A549 (cell line): ENCODE data around the gene RDH12. TPM values are rescaled to one million over a fixed set of nuclear protein-coding genes. Genes with fewer than 3 reads are reported as not detected.

Source experiments
- ATAC-seq, 2 experiments: fragments of 200-7000 bp in 1 of 2; fragments of >200 bp in 1 of 2; cut with Nextera tagmentation in 1 of 2; cut with Tn5 transposase in 1 of 2; 3 replicates each; pipeline versions ENCODE4 v1.8.0 to v1.9.1; 2018 to 2020; ENCODE audit warnings: mild to moderate bottlenecking in 1 of 2, moderate library complexity in 1 of 2
- CTCF ChIA-PET: fragments of 300-600 bp; sonication (Branson Sonifier 250); formaldehyde crosslinking; extraction: SDS; loops from one replicate; lab custom pipeline; 2021; ENCODE audit warnings: antibody characterized with exemption, inconsistent platforms; lab: Yijun Ruan, JAX
- POLR2A ChIA-PET: fragments of 350-600 bp; formaldehyde crosslinking; extraction: SDS; loops from one replicate; lab custom pipeline; 2021; ENCODE audit warnings: antibody characterized with exemption, inconsistent platforms; lab: Yijun Ruan, JAX
- DNase-seq, 2 experiments: peaks; one replicate each; pipeline versions ENCODE4 v3.0.0 to v3.0.0-alpha.2; 2011 to 2016; ENCODE audit warnings: low read depth in 1 of 2, low spot score in 1 of 2
- FAIRE-seq: peaks from 2 replicates; lab custom pipeline; 2011; peaks lifted over from hg19 to GRCh38; lab: Jason Lieb, UNC
- H3K27ac ChIP-seq, 2 experiments: fragments of >200 bp; sonication (Bioruptor Twin); formaldehyde crosslinking; 3 replicates each; pipeline ENCODE4 v1.5.1; 2016 to 2017
- H3K4me1 ChIP-seq: fragments of >200 bp; sonication (Bioruptor Twin); formaldehyde crosslinking; 3 replicates; pipeline ENCODE4 v1.6.1; 2016
- H3K4me2 ChIP-seq: fragments of >200 bp; sonication (Bioruptor Twin); formaldehyde crosslinking; 3 replicates; pipeline ENCODE4 v1.6.1; 2016
- H3K4me3 ChIP-seq: fragments of >200 bp; sonication (Bioruptor Twin); formaldehyde crosslinking; 3 replicates; pipeline ENCODE4 v1.5.1; 2016
- H3K9me3 ChIP-seq: fragments of >200 bp; sonication (Bioruptor Twin); formaldehyde crosslinking; 3 replicates; pipeline ENCODE4 v1.6.1; 2016
- BCL3 ChIP-seq: fragments of >200 bp; sonication (Bioruptor Twin); formaldehyde crosslinking; IDR thresholded peaks from 3 replicates; pipeline ENCODE4 v1.6.1; 2016
- CBX2 ChIP-seq: fragments of 200-600 bp; sonication (generic); IDR thresholded peaks from 2 replicates; pipeline ENCODE4 v1.6.1; 2016; ENCODE audit warnings: low read depth, mild to moderate bottlenecking, borderline replicate concordance
- CEBPB ChIP-seq, 2 experiments: fragments of >200 bp in 1 of 2; sonication (Bioruptor Twin) in 1 of 2; formaldehyde crosslinking in 1 of 2; IDR thresholded peaks; 2 replicates each; pipeline ENCODE4 v1.6.1; 2012 to 2016
- CHD2 ChIP-seq: fragments of 150-350 bp; IDR thresholded peaks from 2 replicates; pipeline ENCODE4 v1.6.1; 2014; ENCODE audit warnings: low read length; ENCODE audit not compliant: partially characterized antibody
- CHD4 ChIP-seq: fragments of 200-600 bp; sonication (generic); IDR thresholded peaks from 2 replicates; pipeline ENCODE4 v1.6.1; 2016; ENCODE audit warnings: antibody characterized with exemption, mild to moderate bottlenecking, borderline replicate concordance
- FOSL2 ChIP-seq, 2 experiments: fragments of 450-650 bp in 1 of 2; fragments of >200 bp in 1 of 2; sonication (Bioruptor Twin) in 1 of 2; formaldehyde crosslinking; IDR thresholded peaks; 2 replicates each; pipeline versions ENCODE4 v1.5.0 to v1.6.1; 2016 to 2020; ENCODE audit warnings: mild to moderate bottlenecking in 1 of 2, moderate library complexity in 1 of 2
- FOXS1 ChIP-seq: fragments of 250-450 bp; sonication (Bioruptor Pico); IDR thresholded peaks from 2 replicates; pipeline ENCODE4 v1.5.0; 2020; ENCODE audit warnings: mild to moderate bottlenecking, moderate library complexity
- GATA3 ChIP-seq: IDR thresholded peaks from 2 replicates; pipeline ENCODE4 v1.6.1; 2012; ENCODE audit warnings: borderline replicate concordance
- HOXA7 ChIP-seq: fragments of 250-450 bp; sonication (Bioruptor Pico); IDR thresholded peaks from 2 replicates; pipeline ENCODE4 v1.5.0; 2020; ENCODE audit warnings: mild to moderate bottlenecking, moderate library complexity
- HOXB13 ChIP-seq: fragments of 250-450 bp; sonication (Bioruptor Pico); IDR thresholded peaks from 2 replicates; pipeline ENCODE4 v1.5.0; 2020; ENCODE audit warnings: low read depth, mild to moderate bottlenecking, moderate library complexity
- HOXB5 ChIP-seq: fragments of 250-450 bp; sonication (Bioruptor Pico); IDR thresholded peaks from 2 replicates; pipeline ENCODE4 v1.5.0; 2020; ENCODE audit warnings: mild to moderate bottlenecking, moderate library complexity
- JUN ChIP-seq, 2 experiments: fragments of >200 bp; sonication (Bioruptor Twin); formaldehyde crosslinking; IDR thresholded peaks; 2 replicates in 1 of 2; 3 replicates in 1 of 2; pipeline ENCODE4 v1.6.1; 2016 to 2017
- JUNB ChIP-seq: fragments of >200 bp; sonication (Bioruptor Twin); formaldehyde crosslinking; IDR thresholded peaks from 2 replicates; pipeline ENCODE4 v1.6.1; 2016
- KDM5A ChIP-seq: fragments of 200-600 bp; sonication (generic); IDR thresholded peaks from 2 replicates; pipeline ENCODE4 v1.6.1; 2016; ENCODE audit warnings: antibody characterized with exemption, mild to moderate bottlenecking
- MAX ChIP-seq: IDR thresholded peaks from 2 replicates; pipeline ENCODE4 v1.6.1; 2012
- MAZ ChIP-seq: fragments of 150-350 bp; IDR thresholded peaks from 2 replicates; pipeline ENCODE4 v1.6.1; 2014; ENCODE audit warnings: antibody characterized with exemption, low read depth, low read length, borderline replicate concordance
- MYC ChIP-seq: IDR thresholded peaks from 2 replicates; pipeline ENCODE4 v1.6.1; 2012; ENCODE audit warnings: mild to moderate bottlenecking, inconsistent platforms, low read length, improper control_type of control experiment, borderline replicate concordance
- NFE2L2 ChIP-seq: fragments of 150-350 bp; conservative IDR thresholded peaks from 2 replicates; pipeline ENCODE4 v1.6.1; 2014; ENCODE audit warnings: low read length
- NR3C1 ChIP-seq: fragments of >200 bp; sonication (Bioruptor Twin); formaldehyde crosslinking; IDR thresholded peaks from 3 replicates; pipeline ENCODE4 v1.6.1; 2017
- PBX3 ChIP-seq: IDR thresholded peaks from 2 replicates; pipeline ENCODE4 v1.6.1; 2012
- REST ChIP-seq: fragments of 200-600 bp; sonication (generic); IDR thresholded peaks from 2 replicates; pipeline ENCODE4 v1.6.1; 2016; ENCODE audit warnings: antibody characterized with exemption, mild to moderate bottlenecking, moderate library complexity
- RNF2 ChIP-seq: fragments of 200-600 bp; sonication (generic); IDR thresholded peaks from 2 replicates; pipeline ENCODE4 v1.6.1; 2016; ENCODE audit warnings: low read depth, mild to moderate bottlenecking, antibody characterized with exemption, moderate library complexity, borderline replicate concordance
- USF2 ChIP-seq: fragments of 450-650 bp; IDR thresholded peaks from 2 replicates; pipeline ENCODE4 v1.6.1; 2014; ENCODE audit warnings: antibody characterized with exemption
- ZSCAN20 ChIP-seq: fragments of 250-450 bp; sonication (Bioruptor Pico); IDR thresholded peaks from 2 replicates; pipeline ENCODE4 v1.8.0; 2022; ENCODE audit warnings: mild to moderate bottlenecking, moderate library complexity
- WGBS: methylation state at CpG from one replicate; pipeline ENCODE4 v1.1.6; 2017; ENCODE audit errors: missing lambda C conversion rate; 5-methylcytosine and 5-hydroxymethylcytosine counted together
- polyA plus RNA-seq, 4 experiments: library from polyadenylated mRNA; depleted of rRNA in 3 of 4; stranded (reverse); fragments of >200 nt; fragmentation: RNase III in 1 of 4; extraction: RNeasy Plus Mini Kit Qiagen cat#74134 plus additional on column Dnase treatment in 1 of 4; gene quantifications; 2 replicates in 3 of 4; 3 replicates in 1 of 4; pipeline ENCODE4 v1.2.3, GENCODE V29; 2011 to 2017

Gene RDH12
- polyA plus RNA-seq, 2 of the 4 experiments (the other 2 are of a cell fraction) = 0.12 to 0.14 TPM

- peaks cover 3% of the 10 kb centered on the region; the same call in 1 of the 3 replicates for H3K9me3 ChIP-seq
- FAIRE-seq (no peak), DNase-seq (no peak), ATAC-seq (peak in 1 of 2 experiments; percentile 24; a peak in 2 of 6 replicates)
- CTCF ChIA-PET = interaction anchor here (0.6 to 1.7 kb wide), 3 partner anchors 10 to 148 kb away, joined by 3 to 5 read pairs (median 3); no protein-coding TSS in a partner anchor
- TF ChIP-seq HOXB13 = no peak
- no peak for TF ChIP-seq CBX2
- TF ChIP-seq GATA3 = no peak
- TF ChIP-seq KDM5A = no peak
- TF ChIP-seq CHD2 = no peak
- no peak for TF ChIP-seq MAZ
- TF ChIP-seq RNF2 = no peak
- TF ChIP-seq MYC = no peak
- TF ChIP-seq NR3C1 = no peak
- no peak for TF ChIP-seq JUN (IDR thresholded peaks at IDR 0.05)
- POLR2A ChIA-PET = no interaction called here
- peak overlapping the region in 1 of 2 experiments; percentile 29; a peak in 3 of 6 replicates for H3K27ac ChIP-seq
- no peak overlapping the region for H3K4me2 ChIP-seq
- H3K4me1 ChIP-seq = no peaks in the 10 kb centered on the region
- WGBS = 80% methylated on average over 15 of the region's 21 CpGs
- H3K4me3 ChIP-seq = no peak overlapping the region
These were observed 27.6 kb downstream of the RDH12 start for GRCh38 chr14:67729072-67729885.

- WGBS = 87% methylated on average over 4 of the region's 4 CpGs
- ATAC-seq = no peak
- POLR2A ChIA-PET = no interaction called here
These were observed 31.9 kb downstream of the RDH12 start for GRCh38 chr14:67733616-67734015.

More at GRCh38 chr14:67733616-67734015, 31.9 kb downstream of the RDH12 start:
- FAIRE-seq = no peak
- Histone ChIP-seq H3K27ac (0 out of 6 replicates have a peak overlapping the region, but pooled peaks of 1 of the 2 experiments have one; percentile 25), H3K9me3 (no peaks in the 10 kb centered on the region), H3K4me1 (peaks cover 9% of the 10 kb centered on the region), H3K4me3 (no peak overlapping the region), H3K4me2 (no peak overlapping the region)
- CTCF ChIA-PET = no interaction called here
- DNase-seq = no peak
- TF ChIP-seq MAX = no peak
- no peak for TF ChIP-seq MAZ
- TF ChIP-seq PBX3 = no peak
- TF ChIP-seq CHD4 = no peak
- TF ChIP-seq CEBPB (IDR thresholded peaks at IDR 0.05) = no peak
- no peak for TF ChIP-seq ZSCAN20 (CRISPR knock-in tag)
- TF ChIP-seq BCL3 = no peak
- TF ChIP-seq NFE2L2 = no peak
- no peak for TF ChIP-seq FOXS1 (CRISPR knock-in tag)
- TF ChIP-seq CBX2 = no peak
- TF ChIP-seq HOXA7 = no peak
- no peak for TF ChIP-seq FOSL2 (IDR thresholded peaks at IDR 0.05)
- TF ChIP-seq FOSL2 (CRISPR knock-in tag; IDR thresholded peaks at IDR 0.05) = no peak
- TF ChIP-seq HOXB5 (CRISPR knock-in tag) = no peak
- no peak for TF ChIP-seq USF2
- no peak for TF ChIP-seq REST
- TF ChIP-seq JUNB = no peak
- no peak for TF ChIP-seq HOXB13
